ENCODE data around the gene PREB. TPM values are rescaled to one million over a fixed set of nuclear protein-coding genes. Genes with fewer than 3 reads are reported as not detected.

The PREB gene
- total RNA-seq, 1 donor = 37.0 TPM

DNA sequence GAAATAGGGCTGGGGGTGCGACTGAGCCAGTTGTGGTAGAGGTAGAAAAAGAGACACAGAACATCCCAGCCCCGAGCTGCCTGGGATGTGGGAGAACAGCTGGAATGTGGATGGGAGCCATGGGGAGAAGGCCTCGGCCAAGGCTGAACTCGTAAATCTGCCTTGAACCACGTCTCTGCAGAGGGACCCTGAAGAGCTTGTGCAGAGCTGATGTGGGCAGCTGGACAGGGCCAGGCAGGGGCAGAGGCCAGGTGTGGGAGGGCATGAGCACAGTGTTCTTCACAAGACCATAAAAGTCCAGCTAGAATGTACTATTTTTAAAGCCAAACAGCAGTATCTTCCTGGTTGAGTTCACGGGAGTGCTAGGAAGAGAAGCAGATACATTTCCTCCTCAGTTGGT, 20.1 kb upstream of the PREB start:
- DNase-seq (ENCODE audit: low read depth) = no peak
- TF ChIP-seq, protein P1, sequence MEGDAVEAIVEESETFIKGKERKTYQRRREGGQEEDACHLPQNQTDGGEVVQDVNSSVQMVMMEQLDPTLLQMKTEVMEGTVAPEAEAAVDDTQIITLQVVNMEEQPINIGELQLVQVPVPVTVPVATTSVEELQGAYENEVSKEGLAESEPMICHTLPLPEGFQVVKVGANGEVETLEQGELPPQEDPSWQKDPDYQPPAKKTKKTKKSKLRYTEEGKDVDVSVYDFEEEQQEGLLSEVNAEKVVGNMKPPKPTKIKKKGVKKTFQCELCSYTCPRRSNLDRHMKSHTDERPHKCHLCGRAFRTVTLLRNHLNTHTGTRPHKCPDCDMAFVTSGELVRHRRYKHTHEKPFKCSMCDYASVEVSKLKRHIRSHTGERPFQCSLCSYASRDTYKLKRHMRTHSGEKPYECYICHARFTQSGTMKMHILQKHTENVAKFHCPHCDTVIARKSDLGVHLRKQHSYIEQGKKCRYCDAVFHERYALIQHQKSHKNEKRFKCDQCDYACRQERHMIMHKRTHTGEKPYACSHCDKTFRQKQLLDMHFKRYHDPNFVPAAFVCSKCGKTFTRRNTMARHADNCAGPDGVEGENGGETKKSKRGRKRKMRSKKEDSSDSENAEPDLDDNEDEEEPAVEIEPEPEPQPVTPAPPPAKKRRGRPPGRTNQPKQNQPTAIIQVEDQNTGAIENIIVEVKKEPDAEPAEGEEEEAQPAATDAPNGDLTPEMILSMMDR (IDR thresholded peaks at IDR 0.05; ENCODE audit: insufficient read depth, low read length) = no peak
- H3K4me3 ChIP-seq (ENCODE audit: low read depth, low read length) = no peak overlapping the region

DNA sequence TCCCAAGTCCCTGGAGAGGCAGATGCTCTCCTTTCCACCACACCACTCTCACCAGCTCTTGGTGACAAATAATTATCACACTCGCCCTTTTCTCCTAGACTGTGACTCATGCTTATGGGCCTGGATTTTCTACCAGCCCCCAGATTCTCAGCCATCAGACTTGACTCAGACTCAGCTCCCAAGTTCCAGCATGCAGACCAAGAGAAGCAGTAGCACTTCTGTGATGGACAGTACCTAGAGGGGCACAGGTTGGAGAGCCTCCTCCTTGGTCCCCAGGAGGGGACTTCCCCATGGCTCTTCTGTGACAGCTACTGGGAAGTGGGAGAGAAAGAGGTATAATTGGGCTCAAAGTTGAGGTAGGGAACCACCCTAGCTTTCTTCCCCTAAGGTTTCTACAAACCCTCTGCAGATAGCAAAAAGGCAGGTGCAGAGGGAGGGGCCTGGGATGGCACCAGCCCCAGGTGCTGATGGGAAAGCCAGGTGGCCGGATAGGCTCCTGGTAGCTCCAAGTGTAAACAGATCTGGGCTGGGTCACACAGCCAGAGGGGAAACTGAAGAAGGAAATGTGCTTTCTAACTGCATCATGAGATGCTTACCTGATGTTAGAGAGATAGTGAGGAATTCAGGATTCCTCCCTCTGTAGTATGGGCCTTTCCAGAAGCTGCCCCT, 18.5 kb upstream of the PREB start:
- TF ChIP-seq, protein P1 (IDR thresholded peaks at IDR 0.05; ENCODE audit: insufficient read depth, low read length) = no peak
- DNase-seq (ENCODE audit: low read depth) = peak; percentile 14
- H3K4me3 ChIP-seq (ENCODE audit: low read depth, low read length) = no peak overlapping the region

DNA sequence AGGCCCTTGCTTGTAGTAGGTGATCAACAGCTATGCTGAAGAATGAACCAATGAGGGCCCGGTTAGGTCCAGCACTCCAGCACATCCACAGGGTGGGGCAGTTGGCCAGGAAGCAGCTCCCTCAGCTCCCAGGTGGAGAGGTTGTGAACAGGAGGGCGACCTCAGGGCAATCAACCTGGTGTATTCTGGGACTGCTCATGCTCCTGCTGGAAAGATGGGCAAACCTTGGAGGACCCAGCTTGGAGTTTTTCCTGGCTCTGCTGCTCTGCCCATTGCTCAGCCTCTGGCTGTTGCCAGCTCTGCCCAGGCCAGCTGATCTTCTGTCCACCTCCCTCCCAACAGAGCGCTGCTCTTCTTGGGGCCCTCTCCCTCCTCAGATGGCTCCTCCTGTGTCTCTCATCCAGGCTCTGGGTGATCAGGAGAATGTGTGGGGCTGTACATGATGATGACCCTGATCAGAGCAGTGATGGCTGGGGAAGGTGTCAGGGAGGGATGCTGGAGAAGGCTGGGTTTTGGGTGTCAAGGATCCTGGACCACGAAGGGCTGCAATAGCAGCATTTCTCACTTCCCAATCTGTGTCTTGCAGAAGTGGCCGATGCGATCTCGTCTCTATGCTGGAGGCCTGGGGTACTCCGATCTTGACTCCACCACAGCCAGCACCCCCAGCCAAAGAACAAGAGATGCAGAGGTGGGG, 17.8 kb upstream of the PREB start:
- DNase-seq (ENCODE audit: low read depth) = no peak
- no peak overlapping the region for H3K4me3 ChIP-seq (ENCODE audit: low read depth, low read length)
- TF ChIP-seq, protein P1 (IDR thresholded peaks at IDR 0.05; ENCODE audit: insufficient read depth, low read length) = no peak

DNA sequence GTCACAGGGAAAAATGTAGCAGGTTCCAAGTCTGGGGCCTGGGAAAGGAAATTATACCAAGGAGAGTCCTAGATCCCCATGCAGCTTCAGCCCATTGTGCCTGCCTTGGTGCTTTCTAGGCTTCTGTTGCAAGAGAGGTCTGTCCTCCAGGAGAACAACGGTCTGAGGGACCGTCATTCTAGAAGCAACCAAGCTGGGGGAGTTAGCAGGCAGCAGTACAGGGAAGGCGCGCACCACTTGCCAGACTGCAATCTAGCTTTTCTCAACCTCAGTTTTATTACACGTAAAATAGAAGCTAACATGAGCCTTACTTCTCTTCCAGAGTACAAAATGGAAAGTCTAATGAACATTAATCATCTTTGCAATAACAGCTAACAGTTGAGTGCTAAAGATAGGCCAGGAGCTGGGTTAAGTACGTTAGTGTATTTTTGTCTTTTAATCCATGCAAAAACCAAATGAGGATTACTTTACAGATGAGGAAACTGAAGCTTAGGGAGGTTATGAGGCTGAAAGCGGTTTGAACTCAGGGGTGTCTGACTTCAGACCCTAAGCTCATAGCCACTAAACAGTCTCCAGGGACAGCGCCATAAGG, 16.3 kb upstream of the PREB start:
- TF ChIP-seq, protein P1 (IDR thresholded peaks at IDR 0.05; ENCODE audit: insufficient read depth, low read length) = no peak
- no peak overlapping the region for H3K4me3 ChIP-seq (ENCODE audit: low read depth, low read length)
- DNase-seq (ENCODE audit: low read depth) = no peak

DNA sequence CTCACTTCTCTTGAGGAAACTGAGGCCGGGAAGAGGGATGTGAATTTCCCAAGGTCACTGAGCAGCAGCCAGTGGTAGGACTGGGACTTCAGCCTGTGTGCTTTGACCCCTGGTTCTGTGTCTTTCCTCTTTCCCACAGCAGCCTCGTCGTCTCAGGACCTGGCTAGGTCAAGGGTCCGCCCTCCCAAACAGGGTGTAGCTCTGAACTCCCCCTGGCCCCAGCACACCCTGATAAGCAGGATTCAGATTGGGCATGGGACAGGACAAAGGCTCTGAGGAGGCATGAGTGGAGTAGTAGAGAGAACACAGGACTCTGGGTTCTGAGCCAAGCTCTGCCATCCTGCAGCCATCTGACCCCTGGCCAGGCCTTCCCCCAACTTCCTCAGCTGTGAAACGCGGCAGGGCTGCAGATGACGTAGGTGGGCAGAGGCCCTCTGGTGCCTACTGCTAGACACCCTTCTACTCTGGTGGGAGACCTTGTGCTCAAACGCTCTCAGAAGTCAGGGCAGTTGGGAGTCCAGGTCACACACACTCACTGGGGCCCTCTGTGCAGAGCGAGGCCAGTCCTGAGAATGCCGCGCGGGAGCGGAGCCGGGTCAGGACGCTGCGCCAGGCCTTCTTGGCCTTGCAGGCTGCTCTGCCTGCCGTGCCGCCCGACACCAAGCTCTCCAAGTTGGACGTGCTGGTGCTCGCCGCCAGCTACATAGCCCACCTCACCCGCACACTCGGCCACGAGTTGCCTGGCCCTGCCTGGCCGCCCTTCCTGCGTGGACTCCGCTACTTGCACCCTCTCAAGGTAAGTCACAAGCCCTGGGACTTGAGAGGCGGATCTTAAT, 15.4 kb upstream of the PREB start:
- no peak overlapping the region for H3K4me3 ChIP-seq (ENCODE audit: low read depth, low read length)
- DNase-seq (ENCODE audit: low read depth) = no peak
- TF ChIP-seq, protein P1 (IDR thresholded peaks at IDR 0.05; ENCODE audit: insufficient read depth, low read length) = no peak

DNA sequence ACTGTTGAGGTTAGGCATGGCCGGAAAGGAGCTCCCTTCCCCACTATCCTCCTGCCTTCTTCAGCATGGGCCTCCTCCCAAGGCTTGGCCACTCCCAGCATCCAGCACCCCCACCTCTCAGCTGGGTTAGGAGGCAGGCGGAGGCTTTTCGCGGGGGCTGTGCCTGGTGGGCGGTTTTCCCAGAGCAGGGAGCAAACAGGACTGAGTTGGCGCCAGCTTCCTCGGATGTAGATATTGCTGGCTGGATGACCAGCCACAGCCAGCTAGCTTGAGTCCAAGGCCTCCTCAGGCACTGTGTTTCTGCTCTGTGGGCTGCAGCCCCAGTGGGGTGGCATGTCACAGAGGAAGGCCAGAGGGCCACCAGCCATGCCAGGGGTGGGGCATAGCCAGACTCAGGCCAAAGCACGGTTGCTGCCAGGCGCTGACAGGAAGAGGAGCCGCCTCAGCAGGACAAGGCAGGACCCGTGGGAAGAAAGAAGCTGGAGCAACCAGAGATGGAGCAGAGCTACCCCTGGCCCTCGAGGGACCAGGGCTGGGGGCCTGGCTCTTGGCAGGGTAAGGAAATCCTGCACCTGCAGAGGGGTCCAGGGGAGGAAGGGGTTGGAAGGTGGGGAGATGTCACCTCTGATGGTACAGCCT, 14.5 kb upstream of the PREB start, which contains the start of gene TCF23:
TSS of gene TCF23 (plus strand) at position 204 of the 639 bp plus-strand sequence. CDS start at position 334, 130 bp downstream.
- TF ChIP-seq, protein P1 (IDR thresholded peaks at IDR 0.05; ENCODE audit: insufficient read depth, low read length) = no peak
- no peak for DNase-seq (ENCODE audit: low read depth)
- H3K4me3 ChIP-seq (ENCODE audit: low read depth, low read length) = no peak within 1 kb of the TSS
